ACHN (cell line): ENCODE data around the gene IBA57.
"Not testable (repeated sequence)": the region's sequence is repeated elsewhere in the genome, so short reads cannot be mapped to it uniquely, and the experiment has no call there.

Experiments used
- DNase-seq: peaks from one replicate; pipeline ENCODE4 v3.0.0-alpha.2; 2015
- in situ Hi-C: cut with HindIII; loops from 2 replicates; pipeline ENCODE4 v1.10.0; 2017; ENCODE audit warnings: low sequenced_read_pairs, low pct_ligation_motif_present, low pct_unique_long_range_greater_than_20kb

The IBA57 gene

GRCh38 chr1:228216371-228217320 is 51.0 kb downstream of the IBA57 start:
- in situ Hi-C loops: no loop called here
- DNase-seq: no peak

- in situ Hi-C loops: no loop called here
- DNase-seq: no peak
These were observed 52.1 kb downstream of the IBA57 start for GRCh38 chr1:228217551-228218344.

DNA sequence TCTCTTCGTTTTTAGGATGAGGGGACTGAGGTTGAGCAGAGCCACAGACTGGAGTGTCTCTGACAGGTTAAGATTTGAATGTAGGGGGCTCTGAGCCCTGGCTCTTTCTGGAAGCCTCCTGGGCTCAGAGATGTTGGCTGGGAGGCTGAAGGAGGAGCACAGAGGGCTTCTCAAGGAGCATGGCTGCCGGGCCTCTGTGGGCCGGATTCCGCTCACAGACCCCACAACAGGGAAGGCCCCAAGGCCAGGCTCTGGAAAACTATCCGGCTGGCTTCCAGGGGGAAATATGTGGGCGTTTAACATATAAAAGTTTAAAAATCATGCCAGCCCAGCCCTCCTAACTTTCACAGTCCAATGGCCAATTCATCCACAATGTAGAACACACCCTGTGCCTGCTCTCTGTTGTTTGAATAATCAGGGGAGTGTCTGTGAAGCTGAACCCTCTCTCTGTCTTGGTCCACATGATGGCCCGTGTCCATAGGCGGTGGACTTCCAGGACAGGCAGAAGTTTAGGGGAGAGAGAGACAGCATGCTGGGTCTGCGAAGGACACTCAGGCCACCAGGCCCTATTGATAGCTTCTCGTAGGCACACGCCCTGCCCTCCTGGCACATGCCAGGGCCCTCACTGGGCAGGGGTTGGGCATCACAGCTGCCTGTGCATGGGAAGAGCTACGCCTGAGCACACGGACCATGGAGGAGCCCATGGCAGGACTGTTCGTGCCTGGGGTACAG is 53.1 kb downstream of the IBA57 start:
- in situ Hi-C loops: no loop called here
- no peak for DNase-seq

DNA sequence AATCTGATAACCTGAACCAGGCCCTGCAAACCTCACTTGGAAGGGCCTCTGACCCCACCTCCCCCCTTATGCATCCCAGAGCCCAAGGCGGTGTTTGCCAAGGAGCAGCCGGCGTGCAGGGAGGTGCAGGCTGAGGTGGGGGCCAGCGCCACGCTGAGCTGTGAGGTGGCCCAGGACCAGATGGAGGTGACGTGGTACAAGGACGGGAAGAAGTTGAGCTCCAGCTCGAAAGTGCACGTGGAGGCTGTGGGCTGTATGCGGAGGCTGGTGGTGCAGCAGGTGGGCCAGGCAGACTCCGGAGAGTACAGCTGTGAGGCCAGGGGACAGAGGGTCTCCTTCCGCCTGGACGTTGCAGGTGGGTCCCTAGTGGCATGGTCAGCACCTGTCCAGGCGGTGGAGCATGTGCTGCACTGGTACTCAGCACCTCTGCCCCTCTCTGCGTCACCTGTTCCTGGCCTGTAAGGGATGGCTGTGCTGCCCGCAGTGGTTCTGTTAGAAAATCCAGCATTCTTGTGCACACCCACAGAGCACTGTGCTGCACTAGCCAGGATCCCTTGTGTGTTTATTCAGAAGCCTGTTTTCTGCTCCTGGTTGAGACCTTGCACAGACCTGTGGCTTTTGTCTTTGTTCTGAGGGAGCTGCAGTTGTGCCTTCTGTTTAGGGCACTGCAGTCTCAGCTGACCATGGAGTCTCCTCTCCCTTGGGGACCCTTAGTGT is 53.8 kb downstream of the IBA57 start:
- in situ Hi-C loops: no loop called here
- no peak for DNase-seq

DNA sequence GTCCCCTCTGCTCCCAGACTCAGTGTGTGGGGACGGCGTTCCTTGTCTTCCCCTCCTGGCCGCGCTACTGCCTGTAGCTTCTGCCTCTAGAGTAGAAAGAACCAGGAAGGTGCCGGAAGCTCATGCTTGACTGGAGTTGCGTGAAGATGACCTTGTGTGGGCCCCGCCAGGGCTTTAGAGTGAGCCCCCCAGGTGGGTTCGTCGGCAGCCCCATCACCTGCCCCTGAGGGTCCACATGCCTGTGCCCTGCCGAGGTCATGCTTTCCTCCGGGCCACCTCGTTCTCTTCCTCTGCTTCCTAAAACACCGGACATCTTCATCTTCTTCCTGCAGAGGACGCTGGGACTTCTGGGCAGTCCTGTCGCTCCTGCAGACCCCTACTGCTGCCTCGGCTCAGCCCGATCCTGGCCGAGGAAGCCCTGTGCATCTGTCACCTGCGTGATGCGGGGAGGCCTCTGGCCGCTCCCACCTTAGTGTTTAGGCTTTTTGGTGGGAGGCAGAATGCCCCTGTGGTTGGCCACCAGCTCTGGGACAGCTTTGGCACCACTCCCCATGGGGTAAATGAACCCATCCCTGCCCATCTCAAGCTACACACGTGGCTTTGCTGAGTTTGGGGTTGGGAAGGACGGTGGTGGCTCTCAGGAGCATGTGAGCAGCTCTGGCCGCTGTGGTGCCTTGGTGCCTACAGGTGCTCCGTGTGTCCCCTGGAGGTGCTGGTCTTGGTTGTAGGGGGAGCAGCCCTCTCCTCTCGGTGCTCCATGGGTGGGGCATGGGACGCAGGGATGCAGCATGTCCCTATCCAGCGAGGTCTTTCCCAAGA is 54.6 kb downstream of the IBA57 start:
- in situ Hi-C loops: no loop called here
- DNase-seq: no peak

- in situ Hi-C loops: not testable (repeated sequence)
These were observed 55.5 kb downstream of the IBA57 start for GRCh38 chr1:228221097-228221496.

GRCh38 chr1:228222548-228222947 is 56.9 kb downstream of the IBA57 start:
- DNase-seq: no peak
- in situ Hi-C loops: no loop called here

More at GRCh38 chr1:228221097-228221496, 55.5 kb downstream of the IBA57 start:
- not testable (repeated sequence) for DNase-seq

GRCh38 chr1:228224198-228225164 is 58.9 kb downstream of the IBA57 start:
- in situ Hi-C loops: no loop called here
- no peak for DNase-seq

GRCh38 chr1:228225165-228225710 is 59.6 kb downstream of the IBA57 start:
- no peak for DNase-seq
- in situ Hi-C loops: no loop called here

DNA sequence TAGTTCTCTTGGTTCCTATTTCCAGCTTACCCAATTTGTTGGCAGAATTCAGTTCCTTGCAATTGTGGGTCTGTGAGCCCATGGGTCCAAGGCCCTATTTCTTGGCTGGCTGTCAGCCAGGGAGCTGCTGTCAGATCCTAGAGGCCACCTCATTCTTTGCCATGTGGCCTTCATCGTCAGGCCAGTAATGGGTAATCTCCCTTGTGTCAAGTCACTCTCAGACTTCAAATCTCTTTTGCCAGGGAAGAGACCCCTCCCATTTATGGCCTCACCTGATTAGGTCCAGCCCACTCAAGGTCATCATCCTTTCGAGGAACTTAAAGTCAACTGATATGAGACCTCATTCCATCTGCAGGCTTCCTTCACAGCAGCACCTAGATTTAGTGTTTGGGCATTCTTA is 60.1 kb downstream of the IBA57 start:
- in situ Hi-C loops: no loop called here
- no peak for DNase-seq

- DNase-seq: no peak
- in situ Hi-C loops: no loop called here
These were observed 60.7 kb downstream of the IBA57 start for GRCh38 chr1:228226141-228226874.

DNA sequence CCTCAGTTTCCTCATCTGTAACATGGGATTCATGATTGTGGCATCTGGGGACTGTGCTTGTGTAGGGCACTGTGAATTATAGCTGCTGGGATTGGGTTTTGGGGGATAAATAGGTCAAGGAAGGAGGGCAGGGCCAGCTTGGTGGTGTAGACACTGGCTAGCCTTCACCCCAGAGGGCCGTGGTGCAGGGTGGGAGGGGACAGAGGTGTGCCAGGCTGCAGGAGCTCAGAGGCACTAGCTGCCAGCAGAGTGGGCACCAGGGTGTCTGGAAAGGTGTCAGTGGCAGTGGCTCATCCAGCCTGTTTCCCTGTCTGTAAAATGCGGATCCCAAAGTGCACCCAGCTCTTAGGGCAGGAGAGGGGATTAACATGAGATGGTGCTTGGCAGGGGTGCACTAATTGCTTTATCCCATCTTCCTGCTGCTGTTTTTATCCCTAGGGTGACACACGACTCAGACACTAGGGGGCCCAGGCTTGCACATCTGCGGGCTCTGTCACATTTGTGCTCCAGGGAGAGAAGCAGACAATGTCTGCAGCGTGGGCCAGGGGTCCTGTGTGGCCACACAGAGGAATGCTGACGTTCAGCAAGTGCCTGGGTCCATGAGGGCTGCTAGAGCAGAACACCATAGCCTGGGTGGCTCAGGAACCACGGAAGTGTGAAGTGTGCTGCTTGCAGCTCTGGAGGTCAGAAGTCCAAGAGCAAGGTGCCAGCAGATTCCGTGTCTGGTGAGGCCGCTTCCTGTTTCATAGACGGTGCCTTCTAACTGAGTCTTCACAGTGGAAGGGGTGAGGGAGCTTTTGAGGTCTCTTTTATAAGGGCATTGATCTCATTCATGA is 61.6 kb downstream of the IBA57 start:
- in situ Hi-C loops: no loop called here
- DNase-seq: peak; percentile 23

- in situ Hi-C loops, DNase-seq: not testable (repeated sequence)
These were observed 62.5 kb downstream of the IBA57 start for GRCh38 chr1:228228147-228228546.

DNA sequence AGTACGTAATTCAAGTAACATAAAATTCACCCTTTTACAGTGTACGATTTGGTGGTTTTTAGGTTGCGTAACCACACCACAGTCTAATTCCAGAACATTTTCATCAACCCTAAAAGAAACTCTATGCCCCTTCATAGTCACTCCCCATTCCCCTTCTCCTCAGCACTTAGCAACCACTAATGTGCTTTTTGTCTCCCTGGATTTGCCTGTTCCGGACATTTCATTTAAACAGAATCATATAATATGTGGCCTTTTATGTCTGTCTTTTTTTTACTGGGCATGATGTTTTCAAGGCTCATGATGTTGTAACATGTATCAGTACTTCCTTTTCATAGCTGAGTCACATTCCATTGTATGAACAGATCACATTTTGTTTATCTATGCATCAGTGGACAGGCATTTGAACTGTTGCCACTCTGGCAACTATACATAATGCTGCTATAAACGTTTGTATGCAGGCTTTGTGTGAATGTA is 63.0 kb downstream of the IBA57 start:
- DNase-seq: peak; percentile 71
- in situ Hi-C loops: no loop called here

- in situ Hi-C loops: no loop called here
- DNase-seq: no peak
These were observed 65.6 kb downstream of the IBA57 start for GRCh38 chr1:228231189-228231588.
